HEK293T (cell line): Measurements from ENCODE around the gene CCDC148.
"Not testable (repeated sequence)": the region's sequence is repeated elsewhere in the genome, so short reads cannot be mapped to it uniquely, and the experiment has no call there.

Experiments used
- CTCF ChIA-PET: fragments of 350-600 bp; formaldehyde crosslinking; extraction: SDS; loops from one replicate; lab custom pipeline; 2021; ENCODE audit warnings: antibody characterized with exemption, inconsistent platforms; lab: Yijun Ruan, JAX
- POLR2A ChIA-PET: fragments of 350-600 bp; formaldehyde crosslinking; extraction: SDS; loops from one replicate; lab custom pipeline; 2020; ENCODE audit warnings: antibody characterized with exemption, inconsistent platforms; lab: Yijun Ruan, JAX
- DNase-seq: peaks from one replicate; pipeline ENCODE4 v3.0.0; 2012; ENCODE audit warnings: mixed read lengths; ENCODE audit errors: extremely low spot score
- ARNT ChIP-seq: fragments of 450-650 bp; IDR thresholded peaks from 2 replicates; pipeline ENCODE4 v1.6.1; 2017; ENCODE audit warnings: mild to moderate bottlenecking
- BHLHE40 ChIP-seq: fragments of 450-650 bp; IDR thresholded peaks from 2 replicates; pipeline ENCODE4 v1.6.1; 2016; ENCODE audit warnings: mild to moderate bottlenecking, moderate library complexity, borderline replicate concordance
- CTBP1 ChIP-seq: fragments of 450-650 bp; IDR thresholded peaks from 2 replicates; pipeline ENCODE4 v1.6.1; 2016; ENCODE audit warnings: borderline replicate concordance
- ELF4 ChIP-seq: fragments of 450-650 bp; IDR thresholded peaks from 2 replicates; pipeline ENCODE4 v1.6.1; 2017; ENCODE audit warnings: antibody characterized with exemption
- FOXA1 ChIP-seq: fragments of 450-650 bp; IDR thresholded peaks from 2 replicates; pipeline ENCODE4 v1.6.1; 2016; ENCODE audit warnings: mild to moderate bottlenecking
- FOXK2 ChIP-seq: fragments of 450-650 bp; IDR thresholded peaks from 2 replicates; pipeline ENCODE4 v1.6.1; 2016; ENCODE audit warnings: mild to moderate bottlenecking
- FOXM1 ChIP-seq: fragments of 450-650 bp; IDR thresholded peaks from 2 replicates; pipeline ENCODE4 v1.6.1; 2017; ENCODE audit warnings: mild to moderate bottlenecking, borderline replicate concordance
- HDGF ChIP-seq: fragments of 450-650 bp; IDR thresholded peaks from 2 replicates; pipeline ENCODE4 v1.6.1; 2017; ENCODE audit warnings: antibody characterized with exemption, borderline replicate concordance
- L3MBTL2 ChIP-seq: fragments of 450-650 bp; conservative IDR thresholded peaks from 2 replicates; pipeline ENCODE4 v1.6.1; 2016; ENCODE audit warnings: mild to moderate bottlenecking
- LEF1 ChIP-seq: fragments of 450-650 bp; IDR thresholded peaks from 2 replicates; pipeline ENCODE4 v1.6.1; 2017; ENCODE audit warnings: mild to moderate bottlenecking, borderline replicate concordance
- NFRKB ChIP-seq: fragments of 450-650 bp; IDR thresholded peaks from 2 replicates; pipeline ENCODE4 v1.6.1; 2016; ENCODE audit warnings: mild to moderate bottlenecking, moderate library complexity
- SP1 ChIP-seq: fragments of 450-650 bp; IDR thresholded peaks from 2 replicates; pipeline ENCODE4 v1.6.1; 2017
- SUZ12 ChIP-seq: fragments of 450-650 bp; IDR thresholded peaks from 2 replicates; pipeline ENCODE4 v1.6.1; 2016; ENCODE audit warnings: mild to moderate bottlenecking
- TARDBP ChIP-seq: fragments of 450-650 bp; IDR thresholded peaks from 2 replicates; pipeline ENCODE4 v1.6.1; 2016
- ZNF384 ChIP-seq: fragments of 450-650 bp; IDR thresholded peaks from 2 replicates; pipeline ENCODE4 v1.6.1; 2016
- TF ChIP-seq, protein P1 (sequence below): fragments of 450-650 bp; IDR thresholded peaks from 2 replicates; pipeline ENCODE4 v1.6.1; 2016

Gene CCDC148

DNA sequence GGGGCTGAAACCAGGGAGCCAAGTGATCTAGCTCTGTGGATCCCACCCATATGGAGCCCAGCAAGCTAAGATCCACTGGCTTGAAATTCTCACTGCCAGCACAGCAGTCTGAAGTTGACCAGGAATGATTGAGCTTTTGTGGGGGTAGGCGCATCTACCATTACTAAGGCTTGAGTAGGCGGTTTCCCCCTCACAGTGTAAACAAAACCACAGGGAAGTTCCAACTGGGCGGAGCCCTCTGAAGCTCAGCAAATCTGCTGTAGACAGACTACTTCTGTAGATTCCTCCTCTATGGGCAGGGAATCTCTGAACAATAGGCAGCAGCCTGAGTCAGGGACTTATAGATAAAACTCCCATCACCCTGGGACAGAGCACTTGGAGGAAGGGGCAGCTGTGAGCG is 96.7 kb downstream of the CCDC148 start:
- DNase-seq: no peak
- ChIA-PET POLR2A (no interaction called here), CTCF (no interaction called here)
- TF ChIP-seq FOXK2 (no peak), HDGF (no peak), SUZ12 (no peak), FOXA1 (no peak), LEF1 (no peak), L3MBTL2 (no peak), NFRKB (no peak), TARDBP (no peak), ARNT (no peak), ZNF384 (no peak), SP1 (no peak), BHLHE40 (no peak), FOXM1 (no peak), CTBP1 (no peak)
- TF ChIP-seq, protein P1, sequence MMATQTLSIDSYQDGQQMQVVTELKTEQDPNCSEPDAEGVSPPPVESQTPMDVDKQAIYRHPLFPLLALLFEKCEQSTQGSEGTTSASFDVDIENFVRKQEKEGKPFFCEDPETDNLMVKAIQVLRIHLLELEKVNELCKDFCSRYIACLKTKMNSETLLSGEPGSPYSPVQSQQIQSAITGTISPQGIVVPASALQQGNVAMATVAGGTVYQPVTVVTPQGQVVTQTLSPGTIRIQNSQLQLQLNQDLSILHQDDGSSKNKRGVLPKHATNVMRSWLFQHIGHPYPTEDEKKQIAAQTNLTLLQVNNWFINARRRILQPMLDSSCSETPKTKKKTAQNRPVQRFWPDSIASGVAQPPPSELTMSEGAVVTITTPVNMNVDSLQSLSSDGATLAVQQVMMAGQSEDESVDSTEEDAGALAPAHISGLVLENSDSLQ: no peak

DNA sequence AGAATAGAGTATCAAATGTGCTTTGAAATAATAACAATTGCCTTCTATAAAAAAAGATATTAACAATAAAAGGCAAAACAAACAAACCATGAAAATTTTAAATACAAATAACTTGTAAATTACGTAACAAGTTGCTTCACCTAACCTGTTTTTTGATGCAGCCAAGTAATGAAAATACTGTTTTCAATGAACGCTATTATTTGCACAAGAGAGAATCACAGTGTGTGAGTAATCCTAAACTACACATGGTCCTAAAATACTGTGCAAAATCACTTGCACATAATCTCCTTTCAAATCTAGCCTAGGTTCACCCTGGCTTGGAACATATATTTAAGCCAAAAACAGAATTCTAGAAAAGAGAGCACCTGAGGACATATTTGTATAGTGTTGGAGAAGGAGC is 98.9 kb downstream of the CCDC148 start:
- CTCF ChIA-PET: no interaction called here
- no peak for DNase-seq
- POLR2A ChIA-PET: no interaction called here
- TF ChIP-seq NFRKB (no peak), CTBP1 (no peak), FOXM1 (no peak), ELF4 (no peak), FOXA1 (no peak), HDGF (no peak), SP1 (no peak), TARDBP (no peak), LEF1 (no peak), L3MBTL2 (no peak), ARNT (no peak), FOXK2 (no peak), BHLHE40 (no peak), ZNF384 (no peak)
- TF ChIP-seq, protein P1: no peak

DNA sequence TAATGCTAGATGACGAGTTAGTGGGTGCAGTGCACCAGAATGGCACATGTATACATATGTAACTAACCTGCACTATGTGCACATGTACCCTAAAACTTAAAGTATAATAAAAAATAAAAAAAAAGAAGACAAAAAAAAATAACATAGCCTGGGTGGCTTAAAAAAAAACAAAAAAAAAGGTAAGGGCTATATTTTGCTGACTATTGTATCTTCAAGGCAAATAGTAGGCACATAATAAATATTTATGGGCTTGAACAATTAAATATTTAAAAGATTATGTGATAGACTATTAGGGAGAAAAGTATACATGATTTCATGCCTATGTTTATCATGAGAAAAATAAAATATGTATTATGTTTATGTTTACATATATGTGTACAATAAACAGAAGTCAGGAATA is 99.4 kb downstream of the CCDC148 start:
- CTCF ChIA-PET: no interaction called here
- no peak for DNase-seq
- TF ChIP-seq LEF1 (no peak), ELF4 (no peak), FOXK2 (no peak), SUZ12 (no peak), HDGF (no peak), NFRKB (no peak), SP1 (no peak), BHLHE40 (no peak), FOXA1 (no peak), FOXM1 (no peak), TARDBP (no peak)
- TF ChIP-seq, protein P1: no peak
- POLR2A ChIA-PET: no interaction called here

DNA sequence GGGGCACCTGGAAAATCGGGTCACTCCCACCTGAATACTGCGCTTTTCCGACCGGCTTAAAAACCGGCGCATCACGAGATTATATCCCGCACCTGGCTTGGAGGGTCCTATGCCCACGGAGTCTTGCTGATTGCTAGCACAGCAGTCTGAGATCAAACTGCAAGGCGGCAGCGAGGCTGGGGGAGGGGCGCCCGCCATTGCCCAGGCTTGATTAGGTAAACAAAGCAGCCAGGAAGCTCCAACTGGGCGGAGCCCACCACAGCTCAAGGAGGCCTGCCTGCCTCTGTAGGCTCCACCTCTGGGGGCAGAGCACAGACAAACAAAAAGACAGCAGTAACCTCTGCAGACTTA is 105.1 kb downstream of the CCDC148 start:
- CTCF ChIA-PET, DNase-seq, POLR2A ChIA-PET: not testable (repeated sequence)

DNA sequence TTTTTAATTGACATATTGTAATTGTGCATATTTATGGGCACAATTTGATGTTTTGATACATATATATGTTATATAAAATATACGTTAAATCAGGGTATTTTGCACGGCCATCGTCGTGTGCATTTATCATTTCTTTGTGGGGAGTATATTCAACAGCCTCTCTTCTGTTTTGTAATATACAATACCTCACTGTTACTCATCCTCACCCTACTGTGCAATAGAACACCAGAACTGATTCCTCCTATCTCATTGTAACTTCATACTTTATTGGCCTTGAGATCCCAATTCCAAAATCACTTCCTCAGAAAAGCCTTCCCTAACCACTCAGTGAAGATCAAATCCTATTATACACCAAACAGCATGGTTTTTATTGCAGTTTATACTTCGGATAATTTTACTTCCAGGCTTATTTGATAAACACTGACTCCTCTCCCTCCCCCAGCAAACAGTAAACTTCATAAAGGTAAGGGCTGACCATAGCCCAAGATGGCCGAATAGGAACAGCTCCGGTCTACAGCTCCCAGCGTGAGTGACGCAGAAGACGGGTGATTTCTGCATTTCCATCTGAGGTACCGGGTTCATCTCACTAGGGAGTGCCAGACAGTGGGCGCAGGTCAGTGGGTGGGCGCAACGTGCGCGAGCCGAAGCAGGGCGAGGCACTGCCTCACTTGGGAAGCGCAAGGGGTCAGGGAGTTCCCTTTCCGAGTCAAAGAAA is 105.6 kb downstream of the CCDC148 start:
- DNase-seq, CTCF ChIA-PET, POLR2A ChIA-PET: not testable (repeated sequence)

DNA sequence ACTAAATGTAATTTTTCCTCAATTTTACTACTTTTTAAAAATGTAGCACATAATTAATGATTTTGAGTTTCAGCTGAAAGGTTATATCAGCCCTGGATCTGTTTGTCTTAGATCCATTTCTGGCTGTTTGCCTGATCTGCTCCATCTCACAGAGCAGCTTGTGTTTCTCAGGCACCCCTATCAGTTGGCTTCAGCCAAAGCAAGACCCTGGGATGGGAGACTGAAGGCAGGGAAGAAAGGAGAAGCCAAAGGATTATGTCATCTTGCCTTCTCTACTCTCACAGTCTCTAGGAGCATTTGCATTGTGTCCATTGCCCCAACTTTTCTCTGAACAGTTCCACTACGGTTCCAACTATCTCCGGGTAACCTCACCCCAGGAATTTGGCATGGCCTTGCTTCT is 110.5 kb downstream of the CCDC148 start:
- CTCF ChIA-PET: no interaction called here
- TF ChIP-seq FOXK2 (no peak), TARDBP (no peak), SUZ12 (no peak), ARNT (no peak), ELF4 (no peak)
- TF ChIP-seq, protein P1: no peak
- no peak for DNase-seq
- POLR2A ChIA-PET: no interaction called here

DNA sequence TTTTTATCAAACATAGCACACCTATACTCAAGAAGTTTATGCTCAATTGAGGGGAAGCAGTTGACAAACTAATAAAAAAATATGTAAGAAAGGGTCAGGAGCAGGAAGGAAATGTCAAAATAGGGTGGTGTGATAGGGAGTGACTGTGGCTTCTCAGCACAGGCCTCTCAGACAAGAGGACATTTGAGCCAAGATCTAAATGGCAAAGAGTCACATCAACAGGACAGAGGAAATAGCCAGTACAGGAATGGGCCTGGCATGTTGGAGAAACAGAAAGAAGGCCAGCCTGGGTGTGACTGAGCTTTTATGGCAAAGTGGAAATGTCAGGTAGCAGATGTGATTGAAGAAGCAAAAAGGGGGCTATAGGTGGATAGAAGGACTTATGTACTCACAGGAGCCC is 117.0 kb downstream of the CCDC148 start:
- DNase-seq: no peak
- TF ChIP-seq NFRKB (no peak), TARDBP (no peak), FOXA1 (no peak), ZNF384 (no peak)
- POLR2A ChIA-PET: no interaction called here
- CTCF ChIA-PET: no interaction called here
